ENCODE measurements around the gene CACNA1B.

- TF ChIP-seq ELK1 (IDR thresholded peaks at IDR 0.05; ENCODE audit: borderline replicate concordance, low read depth, low read length) = no peak
- TF ChIP-seq CTCF (conservative IDR thresholded peaks at IDR 0.05; ENCODE audit: low read depth, low read length) = no peak
- TF ChIP-seq MAFK (IDR thresholded peaks at IDR 0.05; ENCODE audit: low read depth, low read length) = no peak
- TF ChIP-seq RAD21 (IDR thresholded peaks at IDR 0.05; ENCODE audit: low read length) = no peak
- TF ChIP-seq RCOR1 (IDR thresholded peaks at IDR 0.05; ENCODE audit: insufficient replicate concordance, low read length) = no peak
- TF ChIP-seq MXI1 (IDR thresholded peaks at IDR 0.05; ENCODE audit: borderline replicate concordance, low read depth, low read length) = no peak
- TF ChIP-seq RFX5 (IDR thresholded peaks at IDR 0.05; ENCODE audit: low read depth, low read length) = no peak
- TF ChIP-seq POLR2A (IDR thresholded peaks at IDR 0.05; ENCODE audit: low read depth, low read length) = no peak
- no peak for TF ChIP-seq CHD1 (IDR thresholded peaks at IDR 0.05; ENCODE audit: low read depth, low read length)
- TF ChIP-seq MAZ (IDR thresholded peaks at IDR 0.05; ENCODE audit: borderline replicate concordance, low read depth, low read length) = no peak
- TF ChIP-seq CEBPB (IDR thresholded peaks at IDR 0.05; ENCODE audit: low read depth, low read length) = no peak
- TF ChIP-seq USF2 (IDR thresholded peaks at IDR 0.05; ENCODE audit: low read depth, low read length) = no peak
Measured at GRCh38 chr9:137913771-137914767, 36.5 kb downstream of the CACNA1B start.

All from IMR-90 (cell line).